ENCODE measurements around the gene DRD3. TPM values are rescaled to one million over a fixed set of nuclear protein-coding genes. Genes with fewer than 3 reads are reported as not detected.

The DRD3 gene
- total RNA-seq, 1 experiment from 2014 or later, result not detected

DNA sequence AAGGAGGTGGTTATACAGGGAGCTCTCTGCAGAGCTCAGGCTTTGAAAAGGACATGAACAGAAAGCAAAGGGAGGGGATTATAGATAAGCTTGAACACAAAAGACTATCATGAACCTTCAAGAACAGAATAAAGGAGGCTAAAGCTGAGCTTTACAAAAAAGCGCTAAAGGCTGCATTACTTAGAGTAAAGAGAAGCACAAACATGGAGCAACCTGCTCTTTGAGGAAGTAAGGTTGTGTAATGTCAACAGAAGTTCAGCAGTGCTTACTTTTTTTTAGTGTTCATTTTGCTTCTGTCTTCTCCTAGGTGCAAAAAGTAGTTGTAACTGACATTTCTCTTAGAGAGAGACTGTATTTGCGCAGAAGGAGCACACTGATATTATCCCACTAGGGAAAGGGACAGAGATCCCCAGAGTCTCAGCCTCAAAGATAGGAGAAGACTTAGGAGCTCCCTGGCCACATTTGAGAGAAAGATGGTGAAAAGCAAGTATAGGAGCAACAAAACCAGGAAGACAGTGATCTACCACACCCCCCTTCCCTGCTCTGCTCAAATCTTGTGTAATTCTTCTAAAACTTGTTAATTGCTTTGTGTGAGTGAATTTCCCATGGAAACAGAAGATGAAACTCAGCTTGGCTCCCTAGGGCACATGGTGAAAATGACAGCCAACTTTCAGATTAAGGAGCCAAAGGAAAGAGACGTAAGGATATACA lies 67.6 kb downstream of the DRD3 start:
- TF ChIP-seq, protein P1, sequence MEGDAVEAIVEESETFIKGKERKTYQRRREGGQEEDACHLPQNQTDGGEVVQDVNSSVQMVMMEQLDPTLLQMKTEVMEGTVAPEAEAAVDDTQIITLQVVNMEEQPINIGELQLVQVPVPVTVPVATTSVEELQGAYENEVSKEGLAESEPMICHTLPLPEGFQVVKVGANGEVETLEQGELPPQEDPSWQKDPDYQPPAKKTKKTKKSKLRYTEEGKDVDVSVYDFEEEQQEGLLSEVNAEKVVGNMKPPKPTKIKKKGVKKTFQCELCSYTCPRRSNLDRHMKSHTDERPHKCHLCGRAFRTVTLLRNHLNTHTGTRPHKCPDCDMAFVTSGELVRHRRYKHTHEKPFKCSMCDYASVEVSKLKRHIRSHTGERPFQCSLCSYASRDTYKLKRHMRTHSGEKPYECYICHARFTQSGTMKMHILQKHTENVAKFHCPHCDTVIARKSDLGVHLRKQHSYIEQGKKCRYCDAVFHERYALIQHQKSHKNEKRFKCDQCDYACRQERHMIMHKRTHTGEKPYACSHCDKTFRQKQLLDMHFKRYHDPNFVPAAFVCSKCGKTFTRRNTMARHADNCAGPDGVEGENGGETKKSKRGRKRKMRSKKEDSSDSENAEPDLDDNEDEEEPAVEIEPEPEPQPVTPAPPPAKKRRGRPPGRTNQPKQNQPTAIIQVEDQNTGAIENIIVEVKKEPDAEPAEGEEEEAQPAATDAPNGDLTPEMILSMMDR (IDR thresholded peaks at IDR 0.05; ENCODE audit: unreplicated experiment), result no peak
- DNase-seq (ENCODE audit: unreplicated experiment), result no peak
- no peak overlapping the region for H3K4me3 Mint-ChIP-seq (ENCODE audit: unreplicated experiment)
- CTCF ChIA-PET, result interaction anchor here (0.5 to 0.8 kb wide), 2 partner anchors 30 to 37 kb away, joined by 3 read pairs; no protein-coding TSS in a partner anchor
- no TSS peak for BruUV-seq (replicated peaks)
- intact Hi-C loops (cut with micrococcal nuclease), result no loop called here
- H3K27me3 Mint-ChIP-seq (ENCODE audit: insufficient read depth, unreplicated experiment), result peaks cover 20% of the 10 kb centered on the region
- no peaks in the 10 kb centered on the region for H3K36me3 Mint-ChIP-seq (ENCODE audit: insufficient read depth, unreplicated experiment)
- no peaks in the 10 kb centered on the region for H3K9me3 Mint-ChIP-seq (ENCODE audit: unreplicated experiment)
- H3K27ac Mint-ChIP-seq (ENCODE audit: low read depth, unreplicated experiment), result no peak overlapping the region
- POLR2A ChIA-PET, result no interaction called here
- no peaks in the 10 kb centered on the region for H3K4me1 Mint-ChIP-seq (ENCODE audit: insufficient read depth, unreplicated experiment)

- Mint-ChIP-seq H3K4me3 (ENCODE audit: unreplicated experiment) (no peak overlapping the region), H3K4me1 (ENCODE audit: insufficient read depth, unreplicated experiment) (no peaks in the 10 kb centered on the region), H3K36me3 (ENCODE audit: insufficient read depth, unreplicated experiment) (no peaks in the 10 kb centered on the region), H3K27ac (ENCODE audit: low read depth, unreplicated experiment) (no peak overlapping the region), H3K9me3 (ENCODE audit: unreplicated experiment) (no peaks in the 10 kb centered on the region), H3K27me3 (ENCODE audit: insufficient read depth, unreplicated experiment) (peaks cover 20% of the 10 kb centered on the region)
- intact Hi-C loops (cut with micrococcal nuclease), result no loop called here
- TF ChIP-seq, protein P1 (IDR thresholded peaks at IDR 0.05; ENCODE audit: unreplicated experiment), result no peak
- no peak for DNase-seq (ENCODE audit: unreplicated experiment)
- POLR2A ChIA-PET, result no interaction called here
- no TSS peak for BruUV-seq (replicated peaks)
- CTCF ChIA-PET, result no interaction called here
Measured at GRCh38 chr3:114110439-114110838, 68.4 kb downstream of the DRD3 start.

DNA sequence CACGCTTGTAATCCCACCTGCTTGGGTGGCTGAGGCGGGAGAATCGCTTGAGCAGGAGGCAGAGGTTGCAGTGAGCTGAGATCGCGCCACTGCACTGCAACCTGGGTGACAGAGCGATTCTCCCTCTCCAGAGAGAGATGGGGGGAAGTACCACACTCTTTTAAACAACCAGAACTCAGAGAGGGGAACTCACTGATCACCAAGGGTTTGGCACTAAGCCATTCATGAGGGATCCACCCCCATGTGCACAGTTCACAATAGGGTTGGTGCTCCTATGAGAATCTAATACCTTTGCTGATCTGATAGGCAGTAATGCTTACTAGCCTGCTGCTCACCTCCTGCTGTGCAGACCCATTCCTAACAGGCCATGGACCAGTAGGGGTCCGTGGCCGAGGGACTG lies 70.7 kb downstream of the DRD3 start:
- intact Hi-C loops (cut with micrococcal nuclease), result no loop called here
- no TSS peak for BruUV-seq (replicated peaks)
- no peak overlapping the region for H3K4me3 Mint-ChIP-seq (ENCODE audit: unreplicated experiment)
- CTCF ChIA-PET, result no interaction called here
- no peaks in the 10 kb centered on the region for H3K9me3 Mint-ChIP-seq (ENCODE audit: unreplicated experiment)
- H3K4me1 Mint-ChIP-seq (ENCODE audit: insufficient read depth, unreplicated experiment), result no peaks in the 10 kb centered on the region
- no peak for DNase-seq (ENCODE audit: unreplicated experiment)
- no peak overlapping the region for H3K27ac Mint-ChIP-seq (ENCODE audit: low read depth, unreplicated experiment)
- no peaks in the 10 kb centered on the region for H3K36me3 Mint-ChIP-seq (ENCODE audit: insufficient read depth, unreplicated experiment)
- POLR2A ChIA-PET, result no interaction called here
- peaks cover 20% of the 10 kb centered on the region for H3K27me3 Mint-ChIP-seq (ENCODE audit: insufficient read depth, unreplicated experiment)
- TF ChIP-seq, protein P1 (IDR thresholded peaks at IDR 0.05; ENCODE audit: unreplicated experiment), result no peak

GRCh38 chr3:114104414-114104813 lies 74.4 kb downstream of the DRD3 start:
- Mint-ChIP-seq H3K4me3 (ENCODE audit: unreplicated experiment) (no peak overlapping the region), H3K36me3 (ENCODE audit: insufficient read depth, unreplicated experiment) (no peaks in the 10 kb centered on the region), H3K4me1 (ENCODE audit: insufficient read depth, unreplicated experiment) (no peaks in the 10 kb centered on the region), H3K27me3 (ENCODE audit: insufficient read depth, unreplicated experiment) (peaks cover 4% of the 10 kb centered on the region), H3K9me3 (ENCODE audit: unreplicated experiment) (no peaks in the 10 kb centered on the region), H3K27ac (ENCODE audit: low read depth, unreplicated experiment) (no peak overlapping the region)
- intact Hi-C loops (cut with micrococcal nuclease), result no loop called here
- POLR2A ChIA-PET, result no interaction called here
- BruUV-seq (replicated peaks), result no TSS peak
- CTCF ChIA-PET, result interaction anchor here (0.6 to 1.3 kb wide), 3 partner anchors 9 to 196 kb away, joined by 3 read pairs; no protein-coding TSS in a partner anchor
- TF ChIP-seq, protein P1 (IDR thresholded peaks at IDR 0.05; ENCODE audit: unreplicated experiment), result no peak
- no peak for DNase-seq (ENCODE audit: unreplicated experiment)
